Measurements from ENCODE around the gene FUT2. TPM values are rescaled to one million over a fixed set of nuclear protein-coding genes. Genes with fewer than 3 reads are reported as not detected.

Gene FUT2
- total RNA-seq, 4 donors from 2014 or later = 32.5 to 68.6 (median 55.1) TPM

DNA sequence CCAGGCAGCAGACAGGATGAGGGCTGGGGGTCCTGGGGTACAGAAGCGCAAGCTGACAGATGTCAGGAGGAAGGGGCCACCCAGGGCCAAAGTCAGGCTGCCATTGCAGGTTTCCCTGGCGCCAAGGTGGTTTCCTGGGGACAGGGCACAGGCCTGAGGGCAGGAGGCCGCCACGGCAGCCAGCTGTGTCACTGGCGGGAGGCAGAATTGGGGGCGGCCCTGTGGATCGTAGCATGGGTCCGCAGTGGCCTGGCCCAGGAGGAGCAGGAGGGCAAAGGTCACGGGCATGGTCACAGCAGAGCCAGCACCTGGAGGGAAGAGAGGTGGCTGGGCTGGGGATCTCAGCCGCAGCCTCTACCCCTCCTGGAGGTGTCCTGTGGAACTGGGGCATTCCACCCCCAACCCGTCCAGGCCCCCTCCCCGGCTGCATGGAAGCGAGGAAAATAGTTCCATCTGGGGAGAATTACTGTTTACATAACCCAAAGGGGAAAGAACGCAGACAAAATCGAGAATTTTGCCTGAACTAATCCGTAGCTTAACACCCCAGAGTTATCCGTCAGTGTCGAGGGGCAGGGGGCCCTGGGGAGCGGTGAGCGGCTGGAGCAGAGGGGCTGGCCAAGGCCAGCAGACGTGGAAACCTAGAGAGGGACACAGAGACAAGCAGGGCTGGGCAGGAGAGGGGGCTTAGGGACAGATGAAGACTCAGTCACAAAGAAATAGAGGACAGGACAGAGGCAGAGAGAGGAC, 24.9 kb upstream of the FUT2 start:
- H3K9me3 ChIP-seq = no peaks in the 10 kb centered on the region
- no peak for DNase-seq
- H3K36me3 ChIP-seq = no peaks in the 10 kb centered on the region
- intact Hi-C loops (cut with DNase I; ENCODE audit: low total_unique reads) = loop anchor here (10.0 kb wide), 1 partner anchor 74 kb away; the partner anchor contains the start of genes IZUMO1 and RASIP1
- in situ Hi-C loops (cut with MboI; ENCODE audit: low pct_ligation_motif_present in 1 of 4, low pct_unique_long_range_greater_than_20kb in 1 of 4, low sequenced_read_pairs in 3 of 4) = no loop called here
- H3K27me3 ChIP-seq = no peaks in the 10 kb centered on the region
- 70 to 77% methylated on average over 8 to 21 of the region's 21 CpGs for WGBS, 2 donors (ENCODE audit: low coverage in 1 of 2)
- H3K4me3 ChIP-seq = no peak overlapping the region
- no peak overlapping the region for H3K27ac ChIP-seq
- TF ChIP-seq POLR2AphosphoS5 (IDR thresholded peaks at IDR 0.05) (no peak), POLR2A (IDR thresholded peaks at IDR 0.05) (no peak), EP300 (IDR thresholded peaks at IDR 0.05; ENCODE audit: low read depth) (no peak), CTCF (IDR thresholded peaks at IDR 0.05) (no peak)
- H3K4me1 ChIP-seq = peaks cover 5 to 8% (median 8%) of the 10 kb centered on the region in 4 donors

DNA sequence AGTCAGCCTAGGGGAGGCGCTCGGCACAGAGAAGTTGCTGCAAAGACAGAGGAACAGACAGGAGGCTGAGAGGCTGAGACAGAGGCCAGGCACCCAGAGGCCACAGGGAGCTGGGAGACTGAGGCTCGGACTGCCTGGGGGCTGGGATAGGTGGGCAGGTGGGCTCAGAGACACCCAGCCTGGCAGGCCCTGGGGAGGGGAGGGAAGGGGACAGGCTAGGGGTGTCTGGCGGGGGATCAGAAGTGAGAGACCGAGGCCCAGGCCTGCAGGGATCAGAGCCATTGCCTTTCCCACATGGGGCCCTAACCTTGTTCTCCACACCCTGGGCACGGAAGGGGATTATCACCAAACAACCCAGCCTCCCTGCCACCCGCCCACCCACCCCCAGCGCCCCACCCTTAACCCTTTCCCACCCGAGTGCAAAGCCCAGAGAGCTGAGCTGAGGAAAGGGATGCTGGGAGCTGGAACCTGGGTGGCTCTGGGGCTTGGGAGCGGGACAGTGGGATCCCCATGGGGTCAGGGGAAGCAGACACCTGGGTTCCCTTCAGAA, 24.2 kb upstream of the FUT2 start:
- WGBS, 2 donors (ENCODE audit: low coverage in 1 of 2) = 78% methylated on average over 10 of the region's 10 CpGs; no CpG with 5 or more reads in 1 of the 2 donors
- in situ Hi-C loops (cut with MboI; ENCODE audit: low pct_ligation_motif_present in 1 of 4, low pct_unique_long_range_greater_than_20kb in 1 of 4, low sequenced_read_pairs in 3 of 4) = no loop called here

GRCh38 chr19:48672994-48673393, 22.8 kb upstream of the FUT2 start, which contains the start of gene NTN5:
TSS of gene NTN5 (minus strand) at chr19:48673017. CDS start at chr19:48670986, 2,031 bp downstream.
- H3K27ac ChIP-seq = no peak within 1 kb of the TSS
- H3K4me3 ChIP-seq = no peak within 1 kb of the TSS
- H3K9me3 ChIP-seq = no peaks in the 10 kb centered on the region
- H3K27me3 ChIP-seq = no peaks in the 10 kb centered on the region
- no peaks in the 10 kb centered on the region for H3K36me3 ChIP-seq
- H3K4me1 ChIP-seq = peaks cover 5 to 20% (median 14%) of the 10 kb centered on the region in 4 donors
- in situ Hi-C loops (cut with MboI; ENCODE audit: low pct_ligation_motif_present in 1 of 4, low pct_unique_long_range_greater_than_20kb in 1 of 4, low sequenced_read_pairs in 3 of 4) (no loop called here), intact Hi-C loops (cut with DNase I; ENCODE audit: low total_unique reads) (loop anchor here (10.0 kb wide), 1 partner anchor 72 kb away; the partner anchor contains the start of genes IZUMO1 and RASIP1)
- WGBS, 2 donors (ENCODE audit: low coverage in 1 of 2) = 83% methylated on average over 25 of the region's 25 CpGs; no CpG with 5 or more reads in 1 of the 2 donors
- TF ChIP-seq CTCF (IDR thresholded peaks at IDR 0.05) = no peak
- no peak for DNase-seq

More for the DNA sequence above, 24.2 kb upstream of the FUT2 start:
- intact Hi-C loops (cut with DNase I; ENCODE audit: low total_unique reads) = loop anchor here (10.0 kb wide), 1 partner anchor 73 kb away; the partner anchor contains the start of genes IZUMO1 and RASIP1
- Histone ChIP-seq H3K9me3 (no peaks in the 10 kb centered on the region), H3K4me3 (no peak overlapping the region), H3K4me1 (peaks cover 5 to 8% (median 8%) of the 10 kb centered on the region in 4 donors), H3K27me3 (no peaks in the 10 kb centered on the region), H3K36me3 (no peaks in the 10 kb centered on the region), H3K27ac (no peak overlapping the region)
- no peak for TF ChIP-seq POLR2A (IDR thresholded peaks at IDR 0.05)
- no peak for TF ChIP-seq EP300 (IDR thresholded peaks at IDR 0.05; ENCODE audit: low read depth)
- TF ChIP-seq CTCF (IDR thresholded peaks at IDR 0.05) = no peak
- TF ChIP-seq POLR2AphosphoS5 (IDR thresholded peaks at IDR 0.05) = no peak
- DNase-seq = no peak

DNA sequence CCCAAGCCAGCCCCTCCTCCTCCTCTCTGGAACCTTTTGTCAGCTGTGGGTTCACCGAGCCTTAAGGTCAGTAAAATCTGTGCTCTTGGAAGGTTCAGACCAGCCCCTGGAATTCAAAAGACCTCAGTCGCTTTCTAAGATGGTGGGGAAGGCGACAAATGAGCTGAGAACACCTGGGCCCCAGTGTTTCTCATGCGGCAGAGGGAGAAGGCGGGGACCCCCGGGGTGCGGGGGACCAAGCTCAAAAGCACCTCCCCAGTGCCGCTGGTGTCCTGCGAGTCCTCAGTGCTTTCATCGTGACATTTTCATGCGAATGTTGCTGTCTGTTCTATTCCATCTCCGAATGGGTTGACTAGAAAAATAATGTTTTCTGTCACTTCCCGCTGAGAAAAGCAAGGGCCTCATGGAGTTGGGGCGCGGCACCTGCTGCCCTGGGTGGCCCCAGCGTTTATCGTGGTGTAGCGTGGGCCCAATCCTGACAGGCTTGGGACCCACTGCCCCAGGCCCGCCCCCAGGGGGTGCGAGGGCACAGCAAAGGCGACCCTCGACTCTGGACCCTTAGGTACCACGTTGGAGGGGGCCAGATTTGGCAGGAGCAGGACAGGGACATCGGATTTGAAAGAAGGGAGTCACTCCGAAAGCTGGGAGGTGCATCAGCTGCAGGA, 22.2 kb upstream of the FUT2 start:
- intact Hi-C loops (cut with DNase I; ENCODE audit: low total_unique reads) = loop anchor here (10.0 kb wide), 1 partner anchor 71 kb away; the partner anchor contains the start of genes IZUMO1 and RASIP1
- no peak for DNase-seq
- peaks cover 5 to 23% (median 17%) of the 10 kb centered on the region in 4 donors for H3K4me1 ChIP-seq

More for the DNA sequence above, 22.2 kb upstream of the FUT2 start:
- H3K9me3 ChIP-seq = no peaks in the 10 kb centered on the region
- 84% methylated on average over 25 of the region's 25 CpGs; no CpG with 5 or more reads in 1 of the 2 donors for WGBS, 2 donors (ENCODE audit: low coverage in 1 of 2)
- H3K27ac ChIP-seq = no peak overlapping the region
- in situ Hi-C loops (cut with MboI; ENCODE audit: low pct_ligation_motif_present in 1 of 4, low pct_unique_long_range_greater_than_20kb in 1 of 4, low sequenced_read_pairs in 3 of 4) = no loop called here
- H3K27me3 ChIP-seq = no peaks in the 10 kb centered on the region
- no peaks in the 10 kb centered on the region for H3K36me3 ChIP-seq
- TF ChIP-seq POLR2AphosphoS5 (IDR thresholded peaks at IDR 0.05) (no peak), CTCF (IDR thresholded peaks at IDR 0.05) (no peak), POLR2A (IDR thresholded peaks at IDR 0.05) (no peak), EP300 (IDR thresholded peaks at IDR 0.05; ENCODE audit: low read depth) (no peak)
- no peak overlapping the region for H3K4me3 ChIP-seq
